HG03175 (cell line): Measurements from ENCODE around the gene IRF7.
"Not testable (repeated sequence)": the region's sequence is repeated elsewhere in the genome, so short reads cannot be mapped to it uniquely, and the experiment has no call there.

Source experiments
- ATAC-seq: cut with Tn5 transposase; IDR thresholded peaks from one replicate; pipeline ENCODE4 v1.9.1; 2021; ENCODE audit warnings: mild to moderate bottlenecking, moderate library complexity; ENCODE audit not compliant: unreplicated experiment

Gene IRF7

GRCh38 chr11:615504-616319 lies at the start of gene IRF7:
TSS of gene IRF7 (minus strand) at chr11:615950. CDS start at chr11:615364, 586 bp downstream.
- ATAC-seq, result peak; percentile 86

- no peak for ATAC-seq
Measured at GRCh38 chr11:665062-665703, 49.4 kb upstream of the IRF7 start.

GRCh38 chr11:662689-663274 lies 47.0 kb upstream of the IRF7 start:
- ATAC-seq, result no peak

- no peak for ATAC-seq
Measured at GRCh38 chr11:660681-661444, 45.1 kb upstream of the IRF7 start.

- no peak for ATAC-seq
Measured at GRCh38 chr11:660281-660680, 44.5 kb upstream of the IRF7 start.

- ATAC-seq, result no peak
Measured at GRCh38 chr11:659532-660085, 43.9 kb upstream of the IRF7 start.

- ATAC-seq, result no peak
Measured at GRCh38 chr11:657691-658126, 42.0 kb upstream of the IRF7 start.

GRCh38 chr11:656866-657265 lies 41.1 kb upstream of the IRF7 start:
- ATAC-seq, result no peak

- ATAC-seq, result no peak
Measured at GRCh38 chr11:656426-656825, 40.7 kb upstream of the IRF7 start.

GRCh38 chr11:655036-655726 lies 39.4 kb upstream of the IRF7 start:
- no peak for ATAC-seq

- ATAC-seq, result not testable (repeated sequence)
Measured at GRCh38 chr11:654444-654843, 38.7 kb upstream of the IRF7 start.

- ATAC-seq, result no peak
Measured at GRCh38 chr11:653837-654236, 38.1 kb upstream of the IRF7 start.

GRCh38 chr11:653136-653535 lies 37.4 kb upstream of the IRF7 start:
- not testable (repeated sequence) for ATAC-seq

GRCh38 chr11:650482-650881 lies 34.7 kb upstream of the IRF7 start:
- ATAC-seq, result no peak

- not testable (repeated sequence) for ATAC-seq
Measured at GRCh38 chr11:647672-648158, 32.0 kb upstream of the IRF7 start.

- no peak for ATAC-seq
Measured at GRCh38 chr11:646214-646613, 30.5 kb upstream of the IRF7 start.

GRCh38 chr11:645536-645935 lies 29.8 kb upstream of the IRF7 start:
- no peak for ATAC-seq

GRCh38 chr11:643849-644738 lies 28.3 kb upstream of the IRF7 start:
- no peak for ATAC-seq

GRCh38 chr11:643366-643765 lies 27.6 kb upstream of the IRF7 start:
- ATAC-seq, result no peak
